WTC11 (cell line): ENCODE measurements around the gene PLPP3. TPM values are rescaled to one million over a fixed set of nuclear protein-coding genes. Genes with fewer than 3 reads are reported as not detected.
A peak's percentile ranks its signal among the peaks of the same experiment; 100 is the strongest.

Experiments
- ATAC-seq: fragments of 200-7000 bp; cut with Tn5 transposase; 2 replicates; pipeline ENCODE4 v1.10.0; 2021; ENCODE audit warnings: mild to moderate bottlenecking, moderate library complexity
- CTCF ChIA-PET: fragments of 300-600 bp; sonication (Branson Sonifier 250); formaldehyde crosslinking; loops from one replicate; lab custom pipeline; 2021; ENCODE audit warnings: antibody characterized with exemption; lab: Charles Lee
- POLR2A ChIA-PET: fragments of 350-600 bp; sonication (Branson Sonifier 250); formaldehyde crosslinking; loops from one replicate; lab custom pipeline; 2021; ENCODE audit warnings: antibody characterized with exemption; lab: Charles Lee
- DNase-seq: peaks from one replicate; pipeline ENCODE4 v3.0.0; 2021; ENCODE audit warnings: low spot score
- H3K27ac Mint-ChIP-seq: 2 replicates; pipeline ENCODE4 v1.8.0; 2021; ENCODE audit warnings: mixed read lengths
- H3K27me3 Mint-ChIP-seq: 2 replicates; pipeline ENCODE4 v1.8.0; 2021; ENCODE audit warnings: low read depth, mild to moderate bottlenecking, moderate library complexity, mixed read lengths
- H3K36me3 Mint-ChIP-seq: 2 replicates; pipeline ENCODE4 v1.8.0; 2021; ENCODE audit warnings: mixed read lengths
- H3K4me1 Mint-ChIP-seq: 2 replicates; pipeline ENCODE4 v1.8.0; 2022; ENCODE audit warnings: mixed read lengths
- H3K4me3 Mint-ChIP-seq: 2 replicates; pipeline ENCODE4 v1.8.0; 2021; ENCODE audit warnings: mild to moderate bottlenecking, moderate library complexity, mixed read lengths
- H3K9me3 Mint-ChIP-seq: 2 replicates; pipeline ENCODE4 v1.8.0; 2021; ENCODE audit warnings: mixed read lengths
- CREM ChIP-seq: sonication (generic); formaldehyde crosslinking; IDR thresholded peaks from 2 replicates; pipeline ENCODE4 v1.8.1; 2022; ENCODE audit warnings: mild to moderate bottlenecking, missing genetic modification reagents, moderate library complexity
- E2F1 ChIP-seq: sonication (generic); formaldehyde crosslinking; IDR thresholded peaks from 2 replicates; pipeline ENCODE4 v1.8.0; 2022; ENCODE audit warnings: mild to moderate bottlenecking, missing genetic modification reagents
- E2F4 ChIP-seq: sonication (generic); formaldehyde crosslinking; IDR thresholded peaks from 2 replicates; pipeline ENCODE4 v1.8.1; 2022; ENCODE audit warnings: low read depth, mild to moderate bottlenecking, moderate library complexity, missing genetic modification reagents, borderline replicate concordance
- E2F5 ChIP-seq: sonication (generic); formaldehyde crosslinking; IDR thresholded peaks from 2 replicates; pipeline ENCODE4 v1.8.1; 2022; ENCODE audit warnings: mild to moderate bottlenecking, moderate library complexity, missing genetic modification reagents
- FOXJ3 ChIP-seq: sonication (generic); formaldehyde crosslinking; IDR thresholded peaks from 2 replicates; pipeline ENCODE4 v1.9.0; 2021; ENCODE audit warnings: missing genetic modification reagents, mild to moderate bottlenecking, borderline replicate concordance
- GABPB1 ChIP-seq: sonication (generic); formaldehyde crosslinking; IDR thresholded peaks from 2 replicates; pipeline ENCODE4 v1.8.1; 2023; ENCODE audit warnings: mild to moderate bottlenecking, missing genetic modification reagents
- HMGA2 ChIP-seq: fragments of 250-450 bp; sonication (Bioruptor Pico); IDR thresholded peaks from 2 replicates; pipeline ENCODE4 v1.4.0; 2021; ENCODE audit warnings: mild to moderate bottlenecking, moderate library complexity
- HMGXB4 ChIP-seq: sonication (generic); formaldehyde crosslinking; IDR thresholded peaks from 2 replicates; pipeline ENCODE4 v1.8.1; 2023; ENCODE audit warnings: mild to moderate bottlenecking, moderate library complexity, missing genetic modification reagents
- JAZF1 ChIP-seq: fragments of 250-450 bp; sonication (Bioruptor Pico); IDR thresholded peaks from 2 replicates; pipeline ENCODE4 v1.9.0; 2021; ENCODE audit warnings: moderate library complexity, mild to moderate bottlenecking, inconsistent platforms
- NFE2L1 ChIP-seq: sonication (generic); formaldehyde crosslinking; IDR thresholded peaks from 2 replicates; pipeline ENCODE4 v1.8.1; 2023; ENCODE audit warnings: missing genetic modification reagents
- NR3C1 ChIP-seq: sonication (generic); formaldehyde crosslinking; conservative IDR thresholded peaks from 2 replicates; pipeline ENCODE4 v1.8.1; 2023; ENCODE audit warnings: low read depth, mild to moderate bottlenecking, missing genetic modification reagents
- PREB ChIP-seq: sonication (generic); formaldehyde crosslinking; IDR thresholded peaks from 2 replicates; pipeline ENCODE4 v1.8.1; 2022; ENCODE audit warnings: mild to moderate bottlenecking, missing genetic modification reagents, moderate library complexity, borderline replicate concordance
- SOX15 ChIP-seq: fragments of 250-450 bp; sonication (Bioruptor Pico); IDR thresholded peaks from 2 replicates; pipeline ENCODE4 v1.9.0; 2021; ENCODE audit warnings: mild to moderate bottlenecking
- ZBTB21 ChIP-seq: sonication (generic); formaldehyde crosslinking; IDR thresholded peaks from 2 replicates; pipeline ENCODE4 v1.8.1; 2023; ENCODE audit warnings: mild to moderate bottlenecking, missing genetic modification reagents, borderline replicate concordance
- ZNF121 ChIP-seq: sonication (generic); formaldehyde crosslinking; IDR thresholded peaks from 2 replicates; pipeline ENCODE4 v1.8.0; 2023; ENCODE audit warnings: missing genetic modification reagents
- ZNF263 ChIP-seq: sonication (generic); formaldehyde crosslinking; IDR thresholded peaks from 2 replicates; pipeline ENCODE4 v1.8.1; 2022; ENCODE audit warnings: low read depth, mild to moderate bottlenecking, moderate library complexity, missing genetic modification reagents
- ZNF396 ChIP-seq: fragments of 250-450 bp; sonication (Bioruptor Pico); IDR thresholded peaks from 2 replicates; pipeline ENCODE4 v1.8.0; 2021; ENCODE audit warnings: mild to moderate bottlenecking, moderate library complexity, borderline replicate concordance
- ZNF416 ChIP-seq: fragments of 250-450 bp; sonication (Bioruptor Pico); IDR thresholded peaks from 2 replicates; pipeline ENCODE4 v1.9.0; 2021; ENCODE audit warnings: mild to moderate bottlenecking, inconsistent platforms
- ZNF671 ChIP-seq: fragments of 250-450 bp; sonication (Bioruptor Pico); IDR thresholded peaks from 2 replicates; pipeline ENCODE4 v1.8.0; 2021; ENCODE audit warnings: mild to moderate bottlenecking
- ZSCAN18 ChIP-seq: fragments of 250-450 bp; sonication (Bioruptor Pico); IDR thresholded peaks from 2 replicates; pipeline ENCODE4 v2.1.2; 2022; ENCODE audit warnings: mild to moderate bottlenecking, moderate library complexity
- total RNA-seq: library from RNA; stranded (reverse); gene quantifications from 3 replicates; pipeline ENCODE4 v1.2.3, GENCODE V29; 2021

Gene PLPP3
- total RNA-seq, 1 experiment from 2014 or later, result 31.0 TPM

- TF ChIP-seq ZBTB21 (CRISPR knock-in tag) (no peak), JAZF1 (CRISPR knock-in tag) (no peak), SOX15 (CRISPR knock-in tag) (no peak), CREM (CRISPR knock-in tag) (no peak), NR3C1 (CRISPR knock-in tag) (no peak), HMGXB4 (no peak)
These were observed 7.9 kb downstream of the PLPP3 start (continued) for GRCh38 chr1:56571448-56571847.

- peak overlapping the region; percentile 20 for H3K4me3 Mint-ChIP-seq
- peaks cover 88% of the 10 kb centered on the region for H3K4me1 Mint-ChIP-seq
- no peak for ATAC-seq
- H3K9me3 Mint-ChIP-seq, result peaks cover 5% of the 10 kb centered on the region; the same call in 1 of the 2 replicates
- peak overlapping the region; percentile 51 for H3K27ac Mint-ChIP-seq
- DNase-seq, result no peak
- TF ChIP-seq ZNF671 (CRISPR knock-in tag) (no peak), ZNF121 (CRISPR knock-in tag) (no peak), E2F1 (CRISPR knock-in tag) (no peak), E2F5 (no peak), HMGA2 (no peak)
- no peaks in the 10 kb centered on the region for H3K27me3 Mint-ChIP-seq
- H3K36me3 Mint-ChIP-seq, result peaks cover 5% of the 10 kb centered on the region
- POLR2A ChIA-PET, result interaction anchor here (0.9 kb wide), 1 partner anchor 22 kb away, joined by 5 read pairs; no protein-coding TSS in a partner anchor
- CTCF ChIA-PET, result interaction anchor here (1.0 kb wide), 1 partner anchor 35 kb away, joined by 5 read pairs; no protein-coding TSS in a partner anchor
These were observed 8.4 kb downstream of the PLPP3 start for GRCh38 chr1:56570924-56571372.

GRCh38 chr1:56569661-56570060 lies 9.7 kb downstream of the PLPP3 start:
- ATAC-seq, result peak; percentile 25
- Mint-ChIP-seq H3K9me3 (peaks cover 5% of the 10 kb centered on the region; the same call in 1 of the 2 replicates), H3K4me1 (peaks cover 88% of the 10 kb centered on the region), H3K27ac (peak overlapping the region; percentile 80), H3K36me3 (peaks cover 5% of the 10 kb centered on the region), H3K4me3 (peak overlapping the region; percentile 5), H3K27me3 (no peaks in the 10 kb centered on the region)
- POLR2A ChIA-PET, result no interaction called here
- no peak for DNase-seq
- TF ChIP-seq ZNF396 (CRISPR knock-in tag), result no peak
- TF ChIP-seq ZNF416 (CRISPR knock-in tag), result no peak
- peak; percentile 85 for TF ChIP-seq GABPB1 (CRISPR knock-in tag)
- no peak for TF ChIP-seq ZNF263 (CRISPR knock-in tag)
- TF ChIP-seq NFE2L1 (CRISPR knock-in tag), result no peak
- CTCF ChIA-PET, result no interaction called here

GRCh38 chr1:56566994-56567393 lies 12.4 kb downstream of the PLPP3 start:
- no peak overlapping the region for H3K4me3 Mint-ChIP-seq
- ATAC-seq (peak; percentile 49), DNase-seq (no peak)
- H3K9me3 Mint-ChIP-seq, result peaks cover 5% of the 10 kb centered on the region; the same call in 1 of the 2 replicates
- peak overlapping the region; percentile 96 for H3K27ac Mint-ChIP-seq
- ChIA-PET CTCF (interaction anchor here (0.6 to 1.0 kb wide), 3 partner anchors 10 to 343 kb away, joined by 3 to 4 read pairs (median 3); no protein-coding TSS in a partner anchor), POLR2A (interaction anchor here (0.7 kb wide), 2 partner anchors 8 to 1248 kb away, joined by 4 to 5 read pairs; no protein-coding TSS in a partner anchor)
- H3K27me3 Mint-ChIP-seq, result no peaks in the 10 kb centered on the region
- peaks cover 5% of the 10 kb centered on the region for H3K36me3 Mint-ChIP-seq
- peaks cover 89% of the 10 kb centered on the region for H3K4me1 Mint-ChIP-seq
- TF ChIP-seq PREB (CRISPR knock-in tag) (no peak), ZSCAN18 (CRISPR knock-in tag) (no peak), FOXJ3 (no peak), E2F4 (CRISPR knock-in tag) (no peak)
